ENCODE results near the gene CASS4. TPM values are rescaled to one million over a fixed set of nuclear protein-coding genes. Genes with fewer than 3 reads are reported as not detected.

CASS4 gene
- total and polyA plus RNA-seq, 9 of the 15 experiments (the other 6 are each of a cell fraction or from before 2014, with no cell fraction given), result 8.1 to 53.8 (median 26.7) TPM

DNA sequence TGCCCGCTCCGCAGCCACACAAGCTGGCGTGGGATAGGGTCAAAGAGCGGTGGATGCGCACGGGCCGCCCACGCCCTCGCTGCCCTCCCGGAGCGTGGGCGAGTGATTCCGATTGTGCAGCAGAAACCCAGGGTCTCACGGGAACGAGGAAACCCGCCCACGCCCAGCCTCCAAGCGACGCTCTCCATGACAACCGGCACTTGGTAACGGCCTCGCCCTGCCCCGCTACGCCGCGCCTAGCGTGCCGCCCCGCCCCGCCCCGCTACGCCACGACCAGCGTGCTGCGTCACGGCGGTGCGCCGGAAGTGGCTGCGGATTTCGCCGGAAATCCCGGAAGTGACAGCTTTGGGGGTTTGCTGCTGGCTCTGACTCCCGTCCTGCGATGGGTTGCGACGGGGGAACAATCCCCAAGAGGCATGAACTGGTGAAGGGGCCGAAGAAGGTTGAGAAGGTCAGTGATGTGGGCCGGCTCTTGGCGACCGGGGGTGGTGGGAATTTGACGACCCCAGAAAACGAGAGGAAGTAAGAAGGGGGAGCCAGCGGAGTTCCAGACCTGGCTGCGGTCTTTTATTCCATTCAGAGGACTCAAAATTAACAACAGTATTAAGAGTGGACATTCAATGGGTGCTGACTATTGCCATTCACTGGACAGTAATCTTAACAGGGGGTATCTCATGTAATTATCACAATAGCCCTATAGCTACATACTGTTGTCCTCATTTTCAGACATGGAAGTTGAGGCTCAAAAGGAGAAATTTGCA, 56.4 kb downstream of the CASS4 start, which contains the start of gene RTF2 (continued):
- TF ChIP-seq SIX5 (IDR thresholded peaks at IDR 0.05; ENCODE audit: borderline replicate concordance in 1 of 2, insufficient read depth in 1 of 2, low read depth in 1 of 2, low read length in 2 of 2) (peak; percentile 34 to 39; a peak in 1 of 4 replicates), CREBBP (IDR thresholded peaks at IDR 0.05; ENCODE audit: low read depth, low read length) (no peak), HNRNPK (IDR thresholded peaks at IDR 0.05; ENCODE audit: low read depth, low read length, poor library complexity, severe bottlenecking) (no peak), FOXO4 (CRISPR knock-in tag; IDR thresholded peaks at IDR 0.05) (no peak), WHSC1 (IDR thresholded peaks at IDR 0.05; ENCODE audit: low read length) (no peak), RBM17 (IDR thresholded peaks at IDR 0.05; ENCODE audit: borderline replicate concordance, low read depth, low read length) (no peak), SRSF1 (IDR thresholded peaks at IDR 0.05; ENCODE audit: low read depth, low read length) (no peak), HCFC1 (IDR thresholded peaks at IDR 0.05; ENCODE audit: low read depth, low read length) (peak; percentile 88), SREBF1 (IDR thresholded peaks at IDR 0.05; ENCODE audit: borderline replicate concordance, low read depth, low read length) (no peak), ESRRB (CRISPR knock-in tag; IDR thresholded peaks at IDR 0.05; ENCODE audit: borderline replicate concordance) (no peak), ZNF561 (CRISPR knock-in tag; conservative IDR thresholded peaks at IDR 0.05) (no peak), MAX (CRISPR knock-in tag; IDR thresholded peaks at IDR 0.05) (peak; percentile 85), BRD4 (IDR thresholded peaks at IDR 0.05) (no peak), MXI1 (IDR thresholded peaks at IDR 0.05; ENCODE audit: low read depth, low read length) (peak; percentile 99), NFYB (IDR thresholded peaks at IDR 0.05; ENCODE audit: extremely low read depth, insufficient read length) (no peak), BRF2 (IDR thresholded peaks at IDR 0.05; ENCODE audit: borderline replicate concordance, insufficient read depth, insufficient read length) (no peak), ZNF253 (CRISPR knock-in tag; conservative IDR thresholded peaks at IDR 0.05) (no peak), RFX5 (IDR thresholded peaks at IDR 0.05; ENCODE audit: low read depth, low read length) (no peak), RAD21 (CRISPR knock-in tag; conservative IDR thresholded peaks at IDR 0.05 in 1 of 2, IDR thresholded peaks at IDR 0.05 in 1 of 2) (no peak)
- TF ChIP-seq, protein P1, sequence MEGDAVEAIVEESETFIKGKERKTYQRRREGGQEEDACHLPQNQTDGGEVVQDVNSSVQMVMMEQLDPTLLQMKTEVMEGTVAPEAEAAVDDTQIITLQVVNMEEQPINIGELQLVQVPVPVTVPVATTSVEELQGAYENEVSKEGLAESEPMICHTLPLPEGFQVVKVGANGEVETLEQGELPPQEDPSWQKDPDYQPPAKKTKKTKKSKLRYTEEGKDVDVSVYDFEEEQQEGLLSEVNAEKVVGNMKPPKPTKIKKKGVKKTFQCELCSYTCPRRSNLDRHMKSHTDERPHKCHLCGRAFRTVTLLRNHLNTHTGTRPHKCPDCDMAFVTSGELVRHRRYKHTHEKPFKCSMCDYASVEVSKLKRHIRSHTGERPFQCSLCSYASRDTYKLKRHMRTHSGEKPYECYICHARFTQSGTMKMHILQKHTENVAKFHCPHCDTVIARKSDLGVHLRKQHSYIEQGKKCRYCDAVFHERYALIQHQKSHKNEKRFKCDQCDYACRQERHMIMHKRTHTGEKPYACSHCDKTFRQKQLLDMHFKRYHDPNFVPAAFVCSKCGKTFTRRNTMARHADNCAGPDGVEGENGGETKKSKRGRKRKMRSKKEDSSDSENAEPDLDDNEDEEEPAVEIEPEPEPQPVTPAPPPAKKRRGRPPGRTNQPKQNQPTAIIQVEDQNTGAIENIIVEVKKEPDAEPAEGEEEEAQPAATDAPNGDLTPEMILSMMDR (IDR thresholded peaks at IDR 0.05 in 2 of 3, conservative IDR thresholded peaks at IDR 0.05 in 1 of 3; ENCODE audit: insufficient read depth in 2 of 3, low read depth in 1 of 3, low read length in 3 of 3), result no peak
- TF ChIP-seq, protein P2, sequence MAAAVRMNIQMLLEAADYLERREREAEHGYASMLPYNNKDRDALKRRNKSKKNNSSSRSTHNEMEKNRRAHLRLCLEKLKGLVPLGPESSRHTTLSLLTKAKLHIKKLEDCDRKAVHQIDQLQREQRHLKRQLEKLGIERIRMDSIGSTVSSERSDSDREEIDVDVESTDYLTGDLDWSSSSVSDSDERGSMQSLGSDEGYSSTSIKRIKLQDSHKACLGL (CRISPR knock-in tag; IDR thresholded peaks at IDR 0.05; ENCODE audit: borderline replicate concordance, poor library complexity, severe bottlenecking), result no peak
